Lung (tissue), 12 donors: ENCODE results near the gene CRYBG1. TPM values are rescaled to one million over a fixed set of nuclear protein-coding genes. Genes with fewer than 3 reads are reported as not detected.

ENCODE experiments used
- ATAC-seq: fragments of 200-7000 bp; cut with Tn5 transposase; one replicate; pipeline ENCODE4 v1.9.1; 2020; ENCODE audit warnings: moderate number of reproducible peaks; ENCODE audit not compliant: insufficient read depth, low FRiP score
- DNase-seq, 3 donors: peaks; one replicate each; pipeline ENCODE4 v3.0.0-alpha.2; 2013 to 2017
- H3K27ac ChIP-seq, 2 donors: one replicate each; pipeline ENCODE4 v1.5.1; 2013; ENCODE audit warnings: mild to moderate bottlenecking in 2 of 2, moderate library complexity in 2 of 2, control low read depth in 1 of 2, inconsistent platforms in 1 of 2, low read depth in 1 of 2, low read length in 1 of 2
- H3K27me3 ChIP-seq, 3 donors: one replicate each; pipeline ENCODE4 v1.5.1; 2013; ENCODE audit warnings: low read length in 2 of 3; ENCODE audit not compliant: control insufficient read depth in 3 of 3, insufficient read depth in 3 of 3
- H3K36me3 ChIP-seq, 4 donors: one replicate each; pipeline ENCODE4 v1.5.1; 2013; ENCODE audit warnings: low read length in 4 of 4, mild to moderate bottlenecking in 1 of 4, moderate library complexity in 1 of 4; ENCODE audit not compliant: control insufficient read depth in 4 of 4, insufficient read depth in 4 of 4
- H3K4me1 ChIP-seq, 5 donors: one replicate each; pipeline ENCODE4 v1.5.1; 2013; ENCODE audit warnings: low read length in 5 of 5, mild to moderate bottlenecking in 2 of 5, moderate library complexity in 1 of 5; ENCODE audit not compliant: control insufficient read depth in 5 of 5, insufficient read depth in 5 of 5
- H3K4me3 ChIP-seq: one replicate; pipeline ENCODE4 v1.5.1; 2013; ENCODE audit warnings: mild to moderate bottlenecking, control low read depth, moderate library complexity
- H3K9ac ChIP-seq, 2 donors: one replicate each; pipeline ENCODE4 v1.5.1; 2013; ENCODE audit warnings: low read length in 2 of 2, control low read depth in 1 of 2; ENCODE audit not compliant: insufficient read depth in 1 of 2
- H3K9me3 ChIP-seq, 4 donors: one replicate each; pipeline ENCODE4 v1.5.1; 2013; ENCODE audit warnings: low read length in 3 of 4, mild to moderate bottlenecking in 1 of 4, moderate library complexity in 1 of 4; ENCODE audit not compliant: control insufficient read depth in 4 of 4, insufficient read depth in 3 of 4
- WGBS, 2 donors: extraction: QIAGEN DNeasy Blood & Tissue Kit; methylation state at CpG; one replicate each; pipeline ENCODE4 v1.1.7; 2013; 5-methylcytosine and 5-hydroxymethylcytosine counted together
- polyA plus RNA-seq, 2 donors: library from polyadenylated mRNA; stranded (reverse); fragments of 200-250 nt; gene quantifications; one replicate each; pipeline ENCODE4 v1.2.1, GENCODE V29; 2013
- total RNA-seq, 2 donors: library from RNA; depleted of rRNA in 1 of 2; stranded (reverse); fragments of >200 nt in 1 of 2; gene quantifications; one replicate each; pipeline ENCODE4 v1.2.1, GENCODE V29; 2014 to 2021
- TF ChIP-seq, protein P1 (sequence below): IDR thresholded peaks from 2 replicates; pipeline ENCODE4 v1.5.1; 2012; ENCODE audit warnings: mild to moderate bottlenecking; ENCODE audit errors: control extremely low read depth, extremely low read depth
- donor health status: control.
- donor health status: control.
- donor health status: Bipolar disorder and iron deficiency.
- donor health status: healthy.
- donor health status: DM: yes; HTN: yes; CAD: no.

CRYBG1 gene
- total and polyA plus RNA-seq, 4 donors = 5.7 to 28.0 (median 12.6) TPM

GRCh38 chr6:106431405-106431804, 70.9 kb downstream of the CRYBG1 start:
- TF ChIP-seq, protein P1, sequence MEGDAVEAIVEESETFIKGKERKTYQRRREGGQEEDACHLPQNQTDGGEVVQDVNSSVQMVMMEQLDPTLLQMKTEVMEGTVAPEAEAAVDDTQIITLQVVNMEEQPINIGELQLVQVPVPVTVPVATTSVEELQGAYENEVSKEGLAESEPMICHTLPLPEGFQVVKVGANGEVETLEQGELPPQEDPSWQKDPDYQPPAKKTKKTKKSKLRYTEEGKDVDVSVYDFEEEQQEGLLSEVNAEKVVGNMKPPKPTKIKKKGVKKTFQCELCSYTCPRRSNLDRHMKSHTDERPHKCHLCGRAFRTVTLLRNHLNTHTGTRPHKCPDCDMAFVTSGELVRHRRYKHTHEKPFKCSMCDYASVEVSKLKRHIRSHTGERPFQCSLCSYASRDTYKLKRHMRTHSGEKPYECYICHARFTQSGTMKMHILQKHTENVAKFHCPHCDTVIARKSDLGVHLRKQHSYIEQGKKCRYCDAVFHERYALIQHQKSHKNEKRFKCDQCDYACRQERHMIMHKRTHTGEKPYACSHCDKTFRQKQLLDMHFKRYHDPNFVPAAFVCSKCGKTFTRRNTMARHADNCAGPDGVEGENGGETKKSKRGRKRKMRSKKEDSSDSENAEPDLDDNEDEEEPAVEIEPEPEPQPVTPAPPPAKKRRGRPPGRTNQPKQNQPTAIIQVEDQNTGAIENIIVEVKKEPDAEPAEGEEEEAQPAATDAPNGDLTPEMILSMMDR = no peak

DNA sequence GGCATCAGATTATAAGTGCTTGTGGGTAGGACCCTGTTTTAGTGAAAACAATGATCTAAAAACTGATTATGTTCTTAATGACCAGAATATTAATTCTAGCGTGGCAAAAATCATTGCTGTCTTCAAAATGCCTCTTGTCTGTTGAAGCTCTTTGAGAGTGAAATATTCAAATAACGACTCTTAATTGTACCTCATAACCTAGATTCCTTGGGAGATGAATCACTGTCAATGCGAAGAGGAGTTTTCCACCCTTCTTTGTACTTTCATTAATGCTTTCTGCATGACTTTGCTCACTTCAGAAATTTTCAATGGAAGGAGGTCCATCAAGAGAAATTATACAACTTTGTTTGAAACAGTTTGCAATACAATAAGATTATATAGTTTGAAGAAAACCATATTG, 71.5 kb downstream of the CRYBG1 start:
- DNase-seq = no peak
- WGBS, 2 donors = 89 to 97% methylated on average over 3 of the region's 3 CpGs

More at GRCh38 chr6:106431405-106431804, 70.9 kb downstream of the CRYBG1 start:
- Histone ChIP-seq H3K36me3 (no peaks in the 10 kb centered on the region), H3K4me1 (no peaks in the 10 kb centered on the region), H3K9ac (no peak overlapping the region), H3K9me3 (no peaks in the 10 kb centered on the region), H3K27me3 (no peaks in the 10 kb centered on the region), H3K27ac (no peak overlapping the region), H3K4me3 (no peak overlapping the region)
- 95 to 98% methylated on average over 4 of the region's 4 CpGs for WGBS, 2 donors
- ATAC-seq (no peak), DNase-seq (no peak)

DNA sequence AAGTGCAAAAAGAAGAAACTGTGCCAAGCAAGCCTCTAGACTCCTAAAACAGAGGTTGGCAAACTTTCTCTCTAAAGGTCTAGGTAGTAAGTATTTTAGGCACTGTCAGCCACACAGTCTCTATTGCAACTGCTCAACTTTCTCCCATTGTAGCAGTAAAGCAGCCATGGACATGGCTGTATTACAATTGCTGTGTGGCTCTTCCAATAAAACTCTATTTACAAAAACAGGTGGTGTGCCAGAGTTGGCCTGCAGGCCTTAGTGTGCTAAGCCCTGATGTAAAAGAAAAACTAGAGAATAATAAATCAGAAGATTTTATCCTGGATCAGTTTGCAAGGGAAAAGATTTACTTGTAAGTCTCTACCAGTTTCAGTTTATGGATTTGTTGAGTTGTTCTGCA, 74.0 kb downstream of the CRYBG1 start:
- no peak for ATAC-seq
- H3K27ac ChIP-seq = no peak overlapping the region

More for the DNA sequence above, 71.5 kb downstream of the CRYBG1 start:
- H3K4me3 ChIP-seq = no peak overlapping the region
- H3K27ac ChIP-seq = no peak overlapping the region
- no peaks in the 10 kb centered on the region for H3K36me3 ChIP-seq
- no peaks in the 10 kb centered on the region for H3K27me3 ChIP-seq
- TF ChIP-seq, protein P1 = no peak
- no peaks in the 10 kb centered on the region for H3K4me1 ChIP-seq
- H3K9me3 ChIP-seq = no peaks in the 10 kb centered on the region
- no peak for ATAC-seq
- H3K9ac ChIP-seq = no peak overlapping the region

More for the DNA sequence above, 74.0 kb downstream of the CRYBG1 start:
- Histone ChIP-seq H3K27me3 (peaks cover 0 to 2% (median 0%) of the 10 kb centered on the region in 3 donors), H3K9ac (no peak overlapping the region), H3K36me3 (no peaks in the 10 kb centered on the region), H3K4me3 (no peak overlapping the region), H3K4me1 (no peaks in the 10 kb centered on the region), H3K9me3 (no peaks in the 10 kb centered on the region)
- TF ChIP-seq, protein P1 = no peak
- no peak for DNase-seq
